HG02763 (cell line): ENCODE data around the gene CHST8.
"Not testable (repeated sequence)": the region's sequence is repeated elsewhere in the genome, so short reads cannot be mapped to it uniquely, and the experiment has no call there.

Experiments
- ATAC-seq: cut with Tn5 transposase; IDR thresholded peaks from one replicate; pipeline ENCODE4 v1.9.1; 2021; ENCODE audit warnings: mild to moderate bottlenecking, moderate library complexity; ENCODE audit not compliant: unreplicated experiment

Gene CHST8

GRCh38 chr19:33805313-33805712 lies 183.6 kb downstream of the CHST8 start:
- no peak for ATAC-seq

- no peak for ATAC-seq
Measured at GRCh38 chr19:33805840-33806433, 184.2 kb downstream of the CHST8 start.

- ATAC-seq = no peak
Measured at GRCh38 chr19:33806434-33806881, 184.7 kb downstream of the CHST8 start.

GRCh38 chr19:33808399-33808798 lies 186.6 kb downstream of the CHST8 start:
- no peak for ATAC-seq

GRCh38 chr19:33809960-33810359 lies 188.2 kb downstream of the CHST8 start:
- ATAC-seq = no peak

GRCh38 chr19:33810821-33811220 lies 189.1 kb downstream of the CHST8 start:
- ATAC-seq = no peak

GRCh38 chr19:33811246-33811645 lies 189.5 kb downstream of the CHST8 start:
- ATAC-seq = no peak

- ATAC-seq = no peak
Measured at GRCh38 chr19:33811736-33812387, 190.1 kb downstream of the CHST8 start.

GRCh38 chr19:33812388-33813330 lies 190.9 kb downstream of the CHST8 start:
- no peak for ATAC-seq

- ATAC-seq = no peak
Measured at GRCh38 chr19:33813391-33814101, 191.8 kb downstream of the CHST8 start.

- ATAC-seq = no peak
Measured at GRCh38 chr19:33814181-33815165, 192.7 kb downstream of the CHST8 start.

GRCh38 chr19:33815380-33816340 lies 193.9 kb downstream of the CHST8 start:
- ATAC-seq = no peak

GRCh38 chr19:33818411-33818810 lies 196.7 kb downstream of the CHST8 start:
- ATAC-seq = no peak

- ATAC-seq = not testable (repeated sequence)
Measured at GRCh38 chr19:33819078-33819477, 197.3 kb downstream of the CHST8 start.

GRCh38 chr19:33819506-33819879 lies 197.7 kb downstream of the CHST8 start:
- no peak for ATAC-seq

- no peak for ATAC-seq
Measured at GRCh38 chr19:33819880-33820781, 198.4 kb downstream of the CHST8 start.

- ATAC-seq = no peak
Measured at GRCh38 chr19:33821871-33822270, 200.1 kb downstream of the CHST8 start.
